K562 (cell line): ENCODE results near the gene TRIP10. TPM values are rescaled to one million over a fixed set of nuclear protein-coding genes. Genes with fewer than 3 reads are reported as not detected.

Experiments
- CAMTA2 ChIP-seq: fragments of 250-450 bp; sonication (Bioruptor Pico); conservative IDR thresholded peaks from 2 replicates; pipeline ENCODE4 v1.5.1; 2022
- FOXM1 ChIP-seq, 2 experiments: fragments of 450-650 bp in 1 of 2; sonication (generic) in 1 of 2; formaldehyde crosslinking in 1 of 2; IDR thresholded peaks; 2 replicates each; pipeline versions ENCODE4 v1.6.1 to v1.9.0; 2017 to 2022; ENCODE audit warnings: low read depth in 2 of 2, mild to moderate bottlenecking in 2 of 2, missing genetic modification reagents in 1 of 2, moderate library complexity in 1 of 2
- HDAC8 ChIP-seq: fragments of 450-650 bp; IDR thresholded peaks from 2 replicates; pipeline ENCODE4 v1.6.1; 2016; ENCODE audit warnings: mild to moderate bottlenecking, missing genetic modification characterization, moderate library complexity, missing compliant biosample characterization
- HEY1 ChIP-seq: fragments of 250-450 bp; sonication (Bioruptor Pico); IDR thresholded peaks from 2 replicates; pipeline ENCODE4 v1.5.0; 2020; ENCODE audit warnings: mild to moderate bottlenecking, moderate library complexity, borderline replicate concordance
- POLR2AphosphoS2 ChIP-seq: IDR thresholded peaks from 2 replicates; pipeline ENCODE4 v1.6.1; 2012; ENCODE audit warnings: low read length, improper control_type of control experiment
- POLR2H ChIP-seq: IDR thresholded peaks from 2 replicates; pipeline ENCODE4 v1.6.1; 2016; ENCODE audit warnings: missing genetic modification characterization, low read depth, mild to moderate bottlenecking, control low read depth, missing compliant biosample characterization, moderate library complexity
- SMAD4 ChIP-seq: fragments of 250-450 bp; sonication (Bioruptor Pico); conservative IDR thresholded peaks from 2 replicates; pipeline ENCODE4 v1.8.0; 2021; ENCODE audit warnings: inconsistent platforms, mild to moderate bottlenecking, moderate library complexity
- ZNF695 ChIP-seq: fragments of 450-650 bp; formaldehyde crosslinking; IDR thresholded peaks from 2 replicates; pipeline ENCODE4 v1.4.0; 2020; ENCODE audit warnings: mild to moderate bottlenecking, moderate library complexity
- polyA plus RNA-seq, 8 experiments: library from polyadenylated mRNA; depleted of rRNA in 4 of 8; stranded (reverse) in 5 of 8; unstranded in 3 of 8; fragments of >200 nt; fragmentation: Nextera tagmentation in 2 of 8; fragmentation: Illumina TruSeq in 1 of 8; extraction: Ambion mirVana in 2 of 8; extraction: Trizol in 1 of 8; gene quantifications; 2 replicates each; pipeline versions ENCODE4 v1.2.1 to v1.2.3, GENCODE V29; 2011 to 2014; ENCODE audit warnings: inconsistent platforms in 1 of 8, missing spikeins in 1 of 8
- total RNA-seq, 7 experiments: library from RNA; depleted of rRNA in 6 of 7; stranded (reverse); fragments of >200 nt in 6 of 7; fragmentation: Illumina TruSeq in 2 of 7; extraction: Trizol in 2 of 7; gene quantifications; 2 replicates each; pipeline versions ENCODE4 v1.2.1 to v1.2.3, GENCODE V29; 2011 to 2021; ENCODE audit warnings: low replicate concordance in 1 of 7
- TF ChIP-seq, protein P1 (sequence below): fragments of 450-650 bp; IDR thresholded peaks from 2 replicates; pipeline ENCODE4 v1.6.1; 2017; ENCODE audit warnings: antibody characterized with exemption, mild to moderate bottlenecking
- TF ChIP-seq, protein P2 (sequence below): fragments of 250-450 bp; sonication (Bioruptor Pico); IDR thresholded peaks from 2 replicates; pipeline ENCODE4 v1.8.0; 2022; ENCODE audit warnings: inconsistent platforms, mild to moderate bottlenecking, moderate library complexity, borderline replicate concordance
- TF ChIP-seq, protein P3 (sequence below): fragments of 250-450 bp; sonication (Bioruptor Pico); IDR thresholded peaks from 2 replicates; pipeline ENCODE4 v1.5.1; 2021; ENCODE audit warnings: mild to moderate bottlenecking
- TF ChIP-seq, protein P4 (sequence below): fragments of 250-450 bp; sonication (Bioruptor Pico); IDR thresholded peaks from 2 replicates; pipeline ENCODE4 v1.4.0; 2020; ENCODE audit warnings: mild to moderate bottlenecking, moderate library complexity, borderline replicate concordance
- TF ChIP-seq, protein P5 (sequence below): fragments of 450-650 bp; IDR thresholded peaks from 2 replicates; pipeline ENCODE4 v1.6.1; 2016

The TRIP10 gene
- total and polyA plus RNA-seq, 9 of the 15 experiments (the other 6 are each of a cell fraction or from before 2014, with no cell fraction given): 1.2 to 66.8 (median 36.1) TPM

DNA sequence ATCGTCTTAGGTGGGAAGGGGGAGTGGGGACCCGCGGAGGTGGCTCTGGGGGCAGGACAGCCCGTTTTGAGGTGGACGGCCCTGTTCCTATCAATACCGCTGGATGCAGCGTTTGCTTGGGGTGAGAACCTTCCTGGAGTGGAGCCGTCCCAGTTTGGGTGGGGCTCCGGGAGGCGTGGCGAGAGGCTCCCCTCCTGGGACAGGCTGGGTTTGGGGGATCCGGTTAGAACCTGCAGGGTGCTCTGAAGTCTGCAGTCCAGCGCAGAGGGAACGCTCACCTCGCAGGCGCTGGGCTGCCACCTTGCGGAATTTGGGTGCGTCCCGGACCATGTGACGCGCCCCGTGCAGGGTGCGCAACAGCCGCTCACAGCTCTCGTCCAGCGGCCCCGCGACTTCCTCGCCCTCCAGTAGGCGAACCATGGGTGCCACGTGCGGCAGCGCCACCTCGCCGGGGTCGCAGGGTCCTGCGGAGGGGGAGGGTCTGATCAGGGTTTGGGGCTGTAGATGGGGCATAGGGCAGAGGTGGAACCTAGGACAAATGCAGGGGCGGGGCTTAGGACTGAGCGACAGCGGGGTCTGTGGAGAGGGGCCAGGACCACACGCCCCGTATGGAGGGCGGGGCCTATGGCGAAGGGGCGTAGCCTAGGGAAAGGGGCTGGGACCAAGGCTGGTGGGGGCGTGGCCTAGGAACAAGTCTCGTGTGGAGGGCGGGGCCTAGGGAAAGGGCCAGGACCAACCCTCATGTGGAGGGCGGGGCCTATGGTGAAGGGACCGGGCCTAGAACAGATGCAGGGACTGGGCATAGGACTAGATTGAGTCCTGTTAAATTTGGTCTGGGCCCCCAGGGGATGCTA lies 13.9 kb downstream of the TRIP10 start (continued):
- TF ChIP-seq, protein P1, sequence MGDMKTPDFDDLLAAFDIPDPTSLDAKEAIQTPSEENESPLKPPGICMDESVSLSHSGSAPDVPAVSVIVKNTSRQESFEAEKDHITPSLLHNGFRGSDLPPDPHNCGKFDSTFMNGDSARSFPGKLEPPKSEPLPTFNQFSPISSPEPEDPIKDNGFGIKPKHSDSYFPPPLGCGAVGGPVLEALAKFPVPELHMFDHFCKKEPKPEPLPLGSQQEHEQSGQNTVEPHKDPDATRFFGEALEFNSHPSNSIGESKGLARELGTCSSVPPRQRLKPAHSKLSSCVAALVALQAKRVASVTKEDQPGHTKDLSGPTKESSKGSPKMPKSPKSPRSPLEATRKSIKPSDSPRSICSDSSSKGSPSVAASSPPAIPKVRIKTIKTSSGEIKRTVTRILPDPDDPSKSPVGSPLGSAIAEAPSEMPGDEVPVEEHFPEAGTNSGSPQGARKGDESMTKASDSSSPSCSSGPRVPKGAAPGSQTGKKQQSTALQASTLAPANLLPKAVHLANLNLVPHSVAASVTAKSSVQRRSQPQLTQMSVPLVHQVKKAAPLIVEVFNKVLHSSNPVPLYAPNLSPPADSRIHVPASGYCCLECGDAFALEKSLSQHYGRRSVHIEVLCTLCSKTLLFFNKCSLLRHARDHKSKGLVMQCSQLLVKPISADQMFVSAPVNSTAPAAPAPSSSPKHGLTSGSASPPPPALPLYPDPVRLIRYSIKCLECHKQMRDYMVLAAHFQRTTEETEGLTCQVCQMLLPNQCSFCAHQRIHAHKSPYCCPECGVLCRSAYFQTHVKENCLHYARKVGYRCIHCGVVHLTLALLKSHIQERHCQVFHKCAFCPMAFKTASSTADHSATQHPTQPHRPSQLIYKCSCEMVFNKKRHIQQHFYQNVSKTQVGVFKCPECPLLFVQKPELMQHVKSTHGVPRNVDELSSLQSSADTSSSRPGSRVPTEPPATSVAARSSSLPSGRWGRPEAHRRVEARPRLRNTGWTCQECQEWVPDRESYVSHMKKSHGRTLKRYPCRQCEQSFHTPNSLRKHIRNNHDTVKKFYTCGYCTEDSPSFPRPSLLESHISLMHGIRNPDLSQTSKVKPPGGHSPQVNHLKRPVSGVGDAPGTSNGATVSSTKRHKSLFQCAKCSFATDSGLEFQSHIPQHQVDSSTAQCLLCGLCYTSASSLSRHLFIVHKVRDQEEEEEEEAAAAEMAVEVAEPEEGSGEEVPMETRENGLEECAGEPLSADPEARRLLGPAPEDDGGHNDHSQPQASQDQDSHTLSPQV: peak; percentile 64; the same call in 1 of the 2 replicates
- TF ChIP-seq ZNF695 (no peak), POLR2AphosphoS2 (no peak), HEY1 (CRISPR knock-in tag) (no peak), SMAD4 (CRISPR knock-in tag) (peak; percentile 79; the same call in 1 of the 2 replicates), FOXM1 (IDR thresholded peaks at IDR 0.05; ENCODE audit: low read depth) (no peak), FOXM1 (CRISPR knock-in tag; IDR thresholded peaks at IDR 0.05; ENCODE audit: low read depth) (0 out of 2 replicates have a peak, but pooled peaks have one; percentile 40), CAMTA2 (CRISPR knock-in tag) (no peak), POLR2H (no peak), HDAC8 (peak; percentile 71; the same call in 1 of the 2 replicates)
- TF ChIP-seq, protein P2, sequence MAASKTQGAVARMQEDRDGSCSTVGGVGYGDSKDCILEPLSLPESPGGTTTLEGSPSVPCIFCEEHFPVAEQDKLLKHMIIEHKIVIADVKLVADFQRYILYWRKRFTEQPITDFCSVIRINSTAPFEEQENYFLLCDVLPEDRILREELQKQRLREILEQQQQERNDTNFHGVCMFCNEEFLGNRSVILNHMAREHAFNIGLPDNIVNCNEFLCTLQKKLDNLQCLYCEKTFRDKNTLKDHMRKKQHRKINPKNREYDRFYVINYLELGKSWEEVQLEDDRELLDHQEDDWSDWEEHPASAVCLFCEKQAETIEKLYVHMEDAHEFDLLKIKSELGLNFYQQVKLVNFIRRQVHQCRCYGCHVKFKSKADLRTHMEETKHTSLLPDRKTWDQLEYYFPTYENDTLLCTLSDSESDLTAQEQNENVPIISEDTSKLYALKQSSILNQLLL (CRISPR knock-in tag): no peak
- TF ChIP-seq, protein P3, sequence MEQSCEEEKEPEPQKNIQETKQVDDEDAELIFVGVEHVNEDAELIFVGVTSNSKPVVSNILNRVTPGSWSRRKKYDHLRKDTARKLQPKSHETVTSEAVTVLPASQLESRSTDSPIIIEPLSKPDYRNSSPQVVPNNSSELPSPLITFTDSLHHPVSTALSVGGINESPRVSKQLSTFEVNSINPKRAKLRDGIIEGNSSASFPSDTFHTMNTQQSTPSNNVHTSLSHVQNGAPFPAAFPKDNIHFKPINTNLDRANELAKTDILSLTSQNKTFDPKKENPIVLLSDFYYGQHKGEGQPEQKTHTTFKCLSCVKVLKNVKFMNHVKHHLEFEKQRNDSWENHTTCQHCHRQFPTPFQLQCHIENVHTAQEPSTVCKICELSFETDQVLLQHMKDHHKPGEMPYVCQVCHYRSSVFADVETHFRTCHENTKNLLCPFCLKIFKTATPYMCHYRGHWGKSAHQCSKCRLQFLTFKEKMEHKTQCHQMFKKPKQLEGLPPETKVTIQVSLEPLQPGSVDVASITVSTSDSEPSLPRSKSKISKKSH: no peak
- TF ChIP-seq, protein P4, sequence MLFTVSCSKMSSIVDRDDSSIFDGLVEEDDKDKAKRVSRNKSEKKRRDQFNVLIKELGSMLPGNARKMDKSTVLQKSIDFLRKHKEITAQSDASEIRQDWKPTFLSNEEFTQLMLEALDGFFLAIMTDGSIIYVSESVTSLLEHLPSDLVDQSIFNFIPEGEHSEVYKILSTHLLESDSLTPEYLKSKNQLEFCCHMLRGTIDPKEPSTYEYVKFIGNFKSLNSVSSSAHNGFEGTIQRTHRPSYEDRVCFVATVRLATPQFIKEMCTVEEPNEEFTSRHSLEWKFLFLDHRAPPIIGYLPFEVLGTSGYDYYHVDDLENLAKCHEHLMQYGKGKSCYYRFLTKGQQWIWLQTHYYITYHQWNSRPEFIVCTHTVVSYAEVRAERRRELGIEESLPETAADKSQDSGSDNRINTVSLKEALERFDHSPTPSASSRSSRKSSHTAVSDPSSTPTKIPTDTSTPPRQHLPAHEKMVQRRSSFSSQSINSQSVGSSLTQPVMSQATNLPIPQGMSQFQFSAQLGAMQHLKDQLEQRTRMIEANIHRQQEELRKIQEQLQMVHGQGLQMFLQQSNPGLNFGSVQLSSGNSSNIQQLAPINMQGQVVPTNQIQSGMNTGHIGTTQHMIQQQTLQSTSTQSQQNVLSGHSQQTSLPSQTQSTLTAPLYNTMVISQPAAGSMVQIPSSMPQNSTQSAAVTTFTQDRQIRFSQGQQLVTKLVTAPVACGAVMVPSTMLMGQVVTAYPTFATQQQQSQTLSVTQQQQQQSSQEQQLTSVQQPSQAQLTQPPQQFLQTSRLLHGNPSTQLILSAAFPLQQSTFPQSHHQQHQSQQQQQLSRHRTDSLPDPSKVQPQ: peak; percentile 77; the same call in 1 of the 2 replicates
- TF ChIP-seq, protein P5, sequence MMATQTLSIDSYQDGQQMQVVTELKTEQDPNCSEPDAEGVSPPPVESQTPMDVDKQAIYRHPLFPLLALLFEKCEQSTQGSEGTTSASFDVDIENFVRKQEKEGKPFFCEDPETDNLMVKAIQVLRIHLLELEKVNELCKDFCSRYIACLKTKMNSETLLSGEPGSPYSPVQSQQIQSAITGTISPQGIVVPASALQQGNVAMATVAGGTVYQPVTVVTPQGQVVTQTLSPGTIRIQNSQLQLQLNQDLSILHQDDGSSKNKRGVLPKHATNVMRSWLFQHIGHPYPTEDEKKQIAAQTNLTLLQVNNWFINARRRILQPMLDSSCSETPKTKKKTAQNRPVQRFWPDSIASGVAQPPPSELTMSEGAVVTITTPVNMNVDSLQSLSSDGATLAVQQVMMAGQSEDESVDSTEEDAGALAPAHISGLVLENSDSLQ: peak; percentile 96
